Adrenal gland (tissue), 5 donors: ENCODE data around the gene FGFR3.

Experiments used
- POLR2A ChIP-seq, 2 donors: fragments of 450-650 bp; IDR thresholded peaks; one replicate each; pipeline ENCODE4 v1.6.1; 2017; ENCODE audit warnings: antibody characterized with exemption in 2 of 2, mild to moderate bottlenecking in 2 of 2, moderate library complexity in 1 of 2
- TF ChIP-seq, protein P1 (sequence below), 6 experiments: fragments of 450-650 bp in 4 of 6; fragments of 200-600 bp in 2 of 6; sonication (generic) in 1 of 6; IDR thresholded peaks; 1 replicate in 5 of 6; 2 replicates in 1 of 6; pipeline versions ENCODE4 v1.5.1 to v1.8.0; 2016 to 2021; ENCODE audit warnings: antibody characterized with exemption in 6 of 6, mild to moderate bottlenecking in 2 of 6, moderate library complexity in 1 of 6
- donor health status: DM: no; HTN: no; CAD: no.

DNA sequence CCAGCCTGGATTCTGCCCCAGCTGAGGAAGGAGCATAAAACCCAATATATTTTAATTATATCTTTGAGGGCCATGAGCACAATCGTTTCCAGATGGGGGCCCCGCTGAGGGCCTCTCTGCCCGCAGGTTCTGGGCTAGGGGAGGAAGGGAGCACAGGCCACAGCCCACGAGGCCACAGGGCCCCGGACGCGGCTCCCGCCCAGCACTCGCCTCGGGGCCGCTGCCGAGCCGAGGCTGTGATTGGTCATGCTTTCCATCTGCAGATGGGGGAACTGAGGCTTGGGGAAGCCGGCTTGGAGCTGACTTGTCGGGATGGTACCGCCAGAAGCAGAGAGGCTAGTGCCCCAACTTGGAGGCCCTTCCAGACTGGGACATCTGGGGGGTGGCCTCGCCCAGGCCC lies 37.8 kb upstream of the FGFR3 start:
- TF ChIP-seq, protein P1, sequence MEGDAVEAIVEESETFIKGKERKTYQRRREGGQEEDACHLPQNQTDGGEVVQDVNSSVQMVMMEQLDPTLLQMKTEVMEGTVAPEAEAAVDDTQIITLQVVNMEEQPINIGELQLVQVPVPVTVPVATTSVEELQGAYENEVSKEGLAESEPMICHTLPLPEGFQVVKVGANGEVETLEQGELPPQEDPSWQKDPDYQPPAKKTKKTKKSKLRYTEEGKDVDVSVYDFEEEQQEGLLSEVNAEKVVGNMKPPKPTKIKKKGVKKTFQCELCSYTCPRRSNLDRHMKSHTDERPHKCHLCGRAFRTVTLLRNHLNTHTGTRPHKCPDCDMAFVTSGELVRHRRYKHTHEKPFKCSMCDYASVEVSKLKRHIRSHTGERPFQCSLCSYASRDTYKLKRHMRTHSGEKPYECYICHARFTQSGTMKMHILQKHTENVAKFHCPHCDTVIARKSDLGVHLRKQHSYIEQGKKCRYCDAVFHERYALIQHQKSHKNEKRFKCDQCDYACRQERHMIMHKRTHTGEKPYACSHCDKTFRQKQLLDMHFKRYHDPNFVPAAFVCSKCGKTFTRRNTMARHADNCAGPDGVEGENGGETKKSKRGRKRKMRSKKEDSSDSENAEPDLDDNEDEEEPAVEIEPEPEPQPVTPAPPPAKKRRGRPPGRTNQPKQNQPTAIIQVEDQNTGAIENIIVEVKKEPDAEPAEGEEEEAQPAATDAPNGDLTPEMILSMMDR (IDR thresholded peaks at IDR 0.05) = no peak
- TF ChIP-seq POLR2A (IDR thresholded peaks at IDR 0.05) = no peak
